ENCODE data around the gene STAT4.

DNA sequence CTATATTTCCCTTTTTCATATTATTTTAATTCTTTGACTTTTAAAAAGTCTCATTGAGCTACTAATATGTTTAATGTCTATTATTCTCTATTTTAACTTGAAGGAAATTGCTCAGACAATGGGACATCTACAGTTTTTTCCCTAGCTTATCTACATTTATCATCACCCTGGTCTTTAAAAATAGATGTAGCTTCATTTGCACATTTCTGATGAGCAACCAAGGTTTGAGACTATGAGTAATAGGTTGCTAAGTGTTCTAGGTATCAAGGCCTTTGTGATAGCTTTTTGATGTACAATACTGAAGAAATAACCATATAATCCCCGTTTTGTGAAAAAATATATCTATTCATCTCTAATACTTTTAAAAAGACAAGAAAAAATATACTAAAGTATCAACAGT lies 47.0 kb downstream of the STAT4 start:
- TF ChIP-seq ZNF670 (tag by site-specific recombination; IDR thresholded peaks at IDR 0.05; ENCODE audit: low read depth) (no peak), ATF2 (tag by site-specific recombination; IDR thresholded peaks at IDR 0.05; ENCODE audit: low read depth) (no peak), ZFP41 (tag by site-specific recombination; IDR thresholded peaks at IDR 0.05; ENCODE audit: borderline replicate concordance) (no peak), SETDB1 (IDR thresholded peaks at IDR 0.05; ENCODE audit: insufficient read length, low read length) (no peak), REST (tag by site-specific recombination; IDR thresholded peaks at IDR 0.05) (no peak), ZFP37 (tag by site-specific recombination; IDR thresholded peaks at IDR 0.05) (no peak), PRDM2 (tag by site-specific recombination; IDR thresholded peaks at IDR 0.05; ENCODE audit: borderline replicate concordance) (no peak), SP2 (tag by site-specific recombination; IDR thresholded peaks at IDR 0.05) (no peak)
- TF ChIP-seq, protein P1, sequence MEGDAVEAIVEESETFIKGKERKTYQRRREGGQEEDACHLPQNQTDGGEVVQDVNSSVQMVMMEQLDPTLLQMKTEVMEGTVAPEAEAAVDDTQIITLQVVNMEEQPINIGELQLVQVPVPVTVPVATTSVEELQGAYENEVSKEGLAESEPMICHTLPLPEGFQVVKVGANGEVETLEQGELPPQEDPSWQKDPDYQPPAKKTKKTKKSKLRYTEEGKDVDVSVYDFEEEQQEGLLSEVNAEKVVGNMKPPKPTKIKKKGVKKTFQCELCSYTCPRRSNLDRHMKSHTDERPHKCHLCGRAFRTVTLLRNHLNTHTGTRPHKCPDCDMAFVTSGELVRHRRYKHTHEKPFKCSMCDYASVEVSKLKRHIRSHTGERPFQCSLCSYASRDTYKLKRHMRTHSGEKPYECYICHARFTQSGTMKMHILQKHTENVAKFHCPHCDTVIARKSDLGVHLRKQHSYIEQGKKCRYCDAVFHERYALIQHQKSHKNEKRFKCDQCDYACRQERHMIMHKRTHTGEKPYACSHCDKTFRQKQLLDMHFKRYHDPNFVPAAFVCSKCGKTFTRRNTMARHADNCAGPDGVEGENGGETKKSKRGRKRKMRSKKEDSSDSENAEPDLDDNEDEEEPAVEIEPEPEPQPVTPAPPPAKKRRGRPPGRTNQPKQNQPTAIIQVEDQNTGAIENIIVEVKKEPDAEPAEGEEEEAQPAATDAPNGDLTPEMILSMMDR (tag by site-specific recombination; IDR thresholded peaks at IDR 0.05): no peak
- TF ChIP-seq, protein P2, sequence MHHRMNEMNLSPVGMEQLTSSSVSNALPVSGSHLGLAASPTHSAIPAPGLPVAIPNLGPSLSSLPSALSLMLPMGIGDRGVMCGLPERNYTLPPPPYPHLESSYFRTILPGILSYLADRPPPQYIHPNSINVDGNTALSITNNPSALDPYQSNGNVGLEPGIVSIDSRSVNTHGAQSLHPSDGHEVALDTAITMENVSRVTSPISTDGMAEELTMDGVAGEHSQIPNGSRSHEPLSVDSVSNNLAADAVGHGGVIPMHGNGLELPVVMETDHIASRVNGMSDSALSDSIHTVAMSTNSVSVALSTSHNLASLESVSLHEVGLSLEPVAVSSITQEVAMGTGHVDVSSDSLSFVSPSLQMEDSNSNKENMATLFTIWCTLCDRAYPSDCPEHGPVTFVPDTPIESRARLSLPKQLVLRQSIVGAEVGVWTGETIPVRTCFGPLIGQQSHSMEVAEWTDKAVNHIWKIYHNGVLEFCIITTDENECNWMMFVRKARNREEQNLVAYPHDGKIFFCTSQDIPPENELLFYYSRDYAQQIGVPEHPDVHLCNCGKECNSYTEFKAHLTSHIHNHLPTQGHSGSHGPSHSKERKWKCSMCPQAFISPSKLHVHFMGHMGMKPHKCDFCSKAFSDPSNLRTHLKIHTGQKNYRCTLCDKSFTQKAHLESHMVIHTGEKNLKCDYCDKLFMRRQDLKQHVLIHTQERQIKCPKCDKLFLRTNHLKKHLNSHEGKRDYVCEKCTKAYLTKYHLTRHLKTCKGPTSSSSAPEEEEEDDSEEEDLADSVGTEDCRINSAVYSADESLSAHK (tag by site-specific recombination; IDR thresholded peaks at IDR 0.05): no peak

Data from HEK293 (cell line).